HEK293 (cell line): Measurements from ENCODE around the gene FGL2.

Experiments
- CTCF ChIP-seq: fragments of 450-650 bp; formaldehyde crosslinking; IDR thresholded peaks from 2 replicates; pipeline ENCODE4 v1.5.1; 2016; ENCODE audit warnings: missing biosample characterization, missing genetic modification characterization
- KLF1 ChIP-seq: fragments of 450-650 bp; formaldehyde crosslinking; IDR thresholded peaks from 2 replicates; pipeline ENCODE4 v1.5.1; 2016; ENCODE audit warnings: missing biosample characterization, missing genetic modification characterization
- MYNN ChIP-seq: fragments of 450-650 bp; formaldehyde crosslinking; IDR thresholded peaks from 2 replicates; pipeline ENCODE4 v1.5.1; 2016; ENCODE audit warnings: missing biosample characterization, missing genetic modification characterization, borderline replicate concordance
- ZBTB7A ChIP-seq: fragments of 450-650 bp; formaldehyde crosslinking; IDR thresholded peaks from 2 replicates; pipeline ENCODE4 v1.5.1; 2016; ENCODE audit warnings: low read depth, missing biosample characterization, missing genetic modification characterization
- ZBTB8A ChIP-seq: fragments of 450-650 bp; formaldehyde crosslinking; IDR thresholded peaks from 2 replicates; pipeline ENCODE4 v1.5.1; 2016; ENCODE audit warnings: missing biosample characterization, missing genetic modification characterization
- ZNF132 ChIP-seq: fragments of 450-650 bp; formaldehyde crosslinking; IDR thresholded peaks from 2 replicates; pipeline ENCODE4 v1.5.1; 2017; ENCODE audit warnings: missing biosample characterization, missing genetic modification characterization, borderline replicate concordance
- ZNF138 ChIP-seq: fragments of 450-650 bp; formaldehyde crosslinking; IDR thresholded peaks from 2 replicates; pipeline ENCODE4 v1.5.1; 2016; ENCODE audit warnings: missing biosample characterization, missing genetic modification characterization, borderline replicate concordance
- ZNF561 ChIP-seq: fragments of 450-650 bp; IDR thresholded peaks from 2 replicates; pipeline ENCODE4 v1.5.1; 2018; ENCODE audit warnings: missing biosample characterization, missing genetic modification characterization, borderline replicate concordance
- ZNF701 ChIP-seq: fragments of 450-650 bp; formaldehyde crosslinking; IDR thresholded peaks from 2 replicates; pipeline ENCODE4 v1.5.1; 2016; ENCODE audit warnings: missing biosample characterization, missing genetic modification characterization
- ZNF785 ChIP-seq: fragments of 450-650 bp; formaldehyde crosslinking; IDR thresholded peaks from 2 replicates; pipeline ENCODE4 v1.5.1; 2016; ENCODE audit warnings: missing biosample characterization, missing genetic modification characterization
- TF ChIP-seq, protein P1 (sequence below): fragments of 450-650 bp; formaldehyde crosslinking; IDR thresholded peaks from 2 replicates; pipeline ENCODE4 v1.5.1; 2016; ENCODE audit warnings: missing biosample characterization, missing genetic modification characterization

GRCh38 chr7:77188731-77189437, 10.7 kb downstream of the FGL2 start:
- TF ChIP-seq MYNN (tag by site-specific recombination) (no peak), ZNF561 (tag by site-specific recombination) (no peak), ZNF785 (tag by site-specific recombination) (no peak), CTCF (no peak), ZNF701 (tag by site-specific recombination) (no peak), ZNF132 (tag by site-specific recombination) (no peak), ZBTB8A (no peak), ZBTB7A (tag by site-specific recombination) (no peak), ZNF138 (no peak), KLF1 (tag by site-specific recombination) (no peak)
- TF ChIP-seq, protein P1, sequence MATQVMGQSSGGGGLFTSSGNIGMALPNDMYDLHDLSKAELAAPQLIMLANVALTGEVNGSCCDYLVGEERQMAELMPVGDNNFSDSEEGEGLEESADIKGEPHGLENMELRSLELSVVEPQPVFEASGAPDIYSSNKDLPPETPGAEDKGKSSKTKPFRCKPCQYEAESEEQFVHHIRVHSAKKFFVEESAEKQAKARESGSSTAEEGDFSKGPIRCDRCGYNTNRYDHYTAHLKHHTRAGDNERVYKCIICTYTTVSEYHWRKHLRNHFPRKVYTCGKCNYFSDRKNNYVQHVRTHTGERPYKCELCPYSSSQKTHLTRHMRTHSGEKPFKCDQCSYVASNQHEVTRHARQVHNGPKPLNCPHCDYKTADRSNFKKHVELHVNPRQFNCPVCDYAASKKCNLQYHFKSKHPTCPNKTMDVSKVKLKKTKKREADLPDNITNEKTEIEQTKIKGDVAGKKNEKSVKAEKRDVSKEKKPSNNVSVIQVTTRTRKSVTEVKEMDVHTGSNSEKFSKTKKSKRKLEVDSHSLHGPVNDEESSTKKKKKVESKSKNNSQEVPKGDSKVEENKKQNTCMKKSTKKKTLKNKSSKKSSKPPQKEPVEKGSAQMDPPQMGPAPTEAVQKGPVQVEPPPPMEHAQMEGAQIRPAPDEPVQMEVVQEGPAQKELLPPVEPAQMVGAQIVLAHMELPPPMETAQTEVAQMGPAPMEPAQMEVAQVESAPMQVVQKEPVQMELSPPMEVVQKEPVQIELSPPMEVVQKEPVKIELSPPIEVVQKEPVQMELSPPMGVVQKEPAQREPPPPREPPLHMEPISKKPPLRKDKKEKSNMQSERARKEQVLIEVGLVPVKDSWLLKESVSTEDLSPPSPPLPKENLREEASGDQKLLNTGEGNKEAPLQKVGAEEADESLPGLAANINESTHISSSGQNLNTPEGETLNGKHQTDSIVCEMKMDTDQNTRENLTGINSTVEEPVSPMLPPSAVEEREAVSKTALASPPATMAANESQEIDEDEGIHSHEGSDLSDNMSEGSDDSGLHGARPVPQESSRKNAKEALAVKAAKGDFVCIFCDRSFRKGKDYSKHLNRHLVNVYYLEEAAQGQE (tag by site-specific recombination), result no peak
